HepG2 (cell line): ENCODE data around the gene TBC1D14. TPM values are rescaled to one million over a fixed set of nuclear protein-coding genes. Genes with fewer than 3 reads are reported as not detected.
A peak's percentile ranks its signal among the peaks of the same experiment; 100 is the strongest.

Experiments used
- ATAC-seq: fragments of 200-7000 bp; cut with Tn5 transposase; 3 replicates; pipeline ENCODE4 v1.9.1; 2020; ENCODE audit warnings: mild to moderate bottlenecking, moderate library complexity
- BruUV-seq: library from RNA; stranded (reverse); fragments of 400-500 nt; replicated peaks from 2 replicates; lab custom pipeline; 2021; lab: Mats Ljungman, UMichigan
- CTCF ChIA-PET: fragments of 300-600 bp; formaldehyde crosslinking; extraction: SDS; loops from one replicate; lab custom pipeline; 2021; ENCODE audit warnings: low total read pairs, inconsistent platforms, low intra/inter-chr PET ratio; lab: Yijun Ruan, JAX
- POLR2A ChIA-PET: fragments of 350-600 bp; sonication (Branson Sonifier 250); formaldehyde crosslinking; loops from one replicate; lab custom pipeline; 2020; ENCODE audit warnings: antibody characterized with exemption, inconsistent platforms; lab: Yijun Ruan, JAX
- DNase-seq: peaks from one replicate; pipeline ENCODE4 v3.0.0-alpha.2; 2015; ENCODE audit warnings: low spot score
- FAIRE-seq: peaks from 3 replicates; lab custom pipeline; 2011; peaks lifted over from hg19 to GRCh38; lab: Jason Lieb, UNC
- H2AFZ ChIP-seq: one replicate; pipeline ENCODE4 v1.6.1; 2011; ENCODE audit warnings: low read length, inconsistent platforms
- H3K27ac ChIP-seq: fragments of 300-600 bp; 3 replicates; pipeline ENCODE4 v1.8.0; 2011; ENCODE audit warnings: mixed run types, mild to moderate bottlenecking, mixed read lengths, low read length, inconsistent platforms; ENCODE audit not compliant: insufficient read depth; ENCODE audit errors: extremely low read length
- H3K27me3 ChIP-seq, 2 experiments: fragments of 200-600 bp in 1 of 2; 2 replicates in 1 of 2; 3 replicates in 1 of 2; pipeline versions ENCODE4 v1.6.0 to v1.8.0; 2011; ENCODE audit warnings: low read length in 2 of 2, mild to moderate bottlenecking in 2 of 2, moderate library complexity in 2 of 2, inconsistent platforms in 1 of 2; ENCODE audit not compliant: insufficient read depth in 2 of 2, control insufficient read depth in 1 of 2
- H3K36me3 ChIP-seq, 2 experiments: fragments of 200-600 bp in 1 of 2; replicated peaks in 1 of 2; 2 replicates in 1 of 2; 3 replicates in 1 of 2; pipeline versions ENCODE4 v1.5.1 to v1.8.0; 2011; ENCODE audit warnings: low read length in 2 of 2, inconsistent platforms in 1 of 2; ENCODE audit not compliant: insufficient read depth in 2 of 2, control insufficient read depth in 1 of 2
- H3K4me1 ChIP-seq: 2 replicates; pipeline ENCODE4 v1.5.1; 2012; ENCODE audit warnings: low read length, inconsistent platforms; ENCODE audit not compliant: insufficient read depth
- H3K4me2 ChIP-seq: 2 replicates; pipeline ENCODE4 v1.6.0; 2011; ENCODE audit warnings: low read depth, low read length, inconsistent platforms
- H3K4me3 ChIP-seq, 3 experiments: fragments of 200-600 bp in 1 of 3; sonication (generic), shearing (Covaris generic) in 1 of 3; replicated peaks in 1 of 3; 2 replicates each; pipeline ENCODE4 v1.5.1; 2011 to 2016; ENCODE audit warnings: low read length in 3 of 3, inconsistent platforms in 2 of 3, low read depth in 2 of 3, mild to moderate bottlenecking in 2 of 3, control low read depth in 1 of 3, mixed read lengths in 1 of 3; ENCODE audit not compliant: insufficient read depth in 1 of 3
- H3K79me2 ChIP-seq: one replicate; pipeline ENCODE4 v1.6.1; 2011; ENCODE audit warnings: low read length, inconsistent platforms; ENCODE audit not compliant: insufficient read depth
- H3K9ac ChIP-seq: 2 replicates; pipeline ENCODE4 v1.6.0; 2011; ENCODE audit warnings: mild to moderate bottlenecking, low read depth, low read length, inconsistent platforms; ENCODE audit not compliant: insufficient read depth
- H3K9me3 ChIP-seq: 2 replicates; pipeline ENCODE4 v1.5.1; 2012; ENCODE audit warnings: mild to moderate bottlenecking, low read length
- H4K20me1 ChIP-seq: 2 replicates; pipeline ENCODE4 v1.6.0; 2011; ENCODE audit warnings: inconsistent platforms, mild to moderate bottlenecking, low read length, moderate library complexity; ENCODE audit not compliant: insufficient read depth
- HDAC1 ChIP-seq: sonication (generic); formaldehyde crosslinking; IDR thresholded peaks from 2 replicates; pipeline ENCODE4 v1.5.1; 2020; ENCODE audit warnings: mild to moderate bottlenecking, missing genetic modification reagents
- KAT7 ChIP-seq: IDR thresholded peaks from 2 replicates; pipeline ENCODE4 v1.6.1; 2018; ENCODE audit warnings: borderline replicate concordance, missing compliant biosample characterization
- MYC ChIP-seq: sonication (generic); formaldehyde crosslinking; IDR thresholded peaks from 2 replicates; pipeline ENCODE4 v1.9.0; 2021; ENCODE audit warnings: missing genetic modification reagents, borderline replicate concordance
- NKX3-1 ChIP-seq: sonication (generic); formaldehyde crosslinking; IDR thresholded peaks from 2 replicates; pipeline ENCODE4 v1.5.0; 2020; ENCODE audit warnings: missing genetic modification reagents
- NRL ChIP-seq: sonication (generic); formaldehyde crosslinking; IDR thresholded peaks from 2 replicates; pipeline ENCODE4 v1.5.0; 2020; ENCODE audit warnings: missing genetic modification reagents, mild to moderate bottlenecking, moderate library complexity, borderline replicate concordance
- SRSF9 ChIP-seq: fragments of 200-400 bp; formaldehyde crosslinking; IDR thresholded peaks from 2 replicates; pipeline ENCODE4 v1.6.1; 2018; ENCODE audit warnings: borderline replicate concordance, mild to moderate bottlenecking, low read depth, low read length; ENCODE audit not compliant: insufficient read depth, poor library complexity, severe bottlenecking
- TARDBP ChIP-seq: sonication (generic); formaldehyde crosslinking; IDR thresholded peaks from 2 replicates; pipeline ENCODE4 v1.8.0; 2022; ENCODE audit warnings: mild to moderate bottlenecking, missing genetic modification reagents
- TMF1 ChIP-seq: sonication (generic); formaldehyde crosslinking; IDR thresholded peaks from 2 replicates; pipeline ENCODE4 v1.8.1; 2022; ENCODE audit warnings: low read depth, missing genetic modification reagents
- ZNF629 ChIP-seq: sonication (generic); formaldehyde crosslinking; conservative IDR thresholded peaks from 2 replicates; pipeline ENCODE4 v1.5.0; 2020; ENCODE audit warnings: missing genetic modification reagents
- ZNF768 ChIP-seq: sonication (generic); formaldehyde crosslinking; IDR thresholded peaks from 2 replicates; pipeline ENCODE4 v1.4.0; 2020; ENCODE audit warnings: missing genetic modification reagents
- WGBS: methylation state at CpG from one replicate; pipeline ENCODE4 v1.1.6; 2017; ENCODE audit warnings: low lambda C conversion rate; 5-methylcytosine and 5-hydroxymethylcytosine counted together
- in situ Hi-C: cut with HindIII; loops from 2 replicates; pipeline ENCODE4 v1.10.0; 2017; ENCODE audit warnings: low pct_unique_long_range_greater_than_20kb; ENCODE audit not compliant: extremely low pct_ligation_motif_present
- intact Hi-C: fragments of 100-400 bp; cut with micrococcal nuclease; formaldehyde crosslinking; loops from one replicate; pipeline ENCODE4 v1.10.0; 2022; ENCODE audit not compliant: unreplicated experiment
- polyA plus RNA-seq, 8 experiments: library from polyadenylated mRNA; depleted of rRNA in 3 of 8; stranded (reverse) in 7 of 8; unstranded in 1 of 8; fragments of >200 nt; fragmentation: Illumina TruSeq in 4 of 8; extraction: Trizol in 4 of 8; gene quantifications; 2 replicates each; pipeline versions ENCODE4 v1.2.1 to v1.2.3, GENCODE V29; 2011 to 2016; ENCODE audit warnings: low read depth in 4 of 8, missing spikeins in 1 of 8, mixed read lengths in 1 of 8; ENCODE audit not compliant: insufficient read depth in 1 of 8
- total RNA-seq, 5 experiments: library from RNA; depleted of rRNA; stranded (reverse); fragments of >200 nt; fragmentation: Illumina TruSeq; extraction: Trizol; gene quantifications; 2 replicates each; pipeline ENCODE4 v1.2.3, GENCODE V29; 2016; ENCODE audit warnings: low read depth in 1 of 5
- TF ChIP-seq, protein P1 (sequence below): sonication (generic); formaldehyde crosslinking; IDR thresholded peaks from 2 replicates; pipeline ENCODE4 v1.5.1; 2020; ENCODE audit warnings: mild to moderate bottlenecking, missing genetic modification reagents, moderate library complexity
- TF ChIP-seq, protein P2 (sequence below), 2 experiments: sonication (generic) in 1 of 2; formaldehyde crosslinking in 1 of 2; IDR thresholded peaks; 2 replicates each; pipeline versions ENCODE4 v1.4.0 to v1.6.1; 2016 to 2020; ENCODE audit warnings: borderline replicate concordance in 1 of 2, low read depth in 1 of 2, mild to moderate bottlenecking in 1 of 2, missing genetic modification reagents in 1 of 2

Gene TBC1D14
- total and polyA plus RNA-seq, 2 of the 13 experiments (the other 11 are each of a cell fraction or from before 2014, with no cell fraction given) = 29.5 to 46.5 TPM

GRCh38 chr4:6929339-6929811 lies 19.7 kb downstream of the TBC1D14 start:
- Histone ChIP-seq H3K79me2 (peaks cover 84% of the 10 kb centered on the region), H3K4me3 (peak overlapping the region; percentile 0 to 61 (median 41); a peak in 4 of 6 replicates), H3K4me2 (peak overlapping the region; percentile 82), H3K27ac (peak overlapping the region; percentile 62), H3K27me3 (no peaks in the 10 kb centered on the region), H3K9ac (peak overlapping the region; percentile 38), H2AFZ (no peak overlapping the region), H3K36me3 (peaks cover 14 to 32% of the 10 kb centered on the region in 2 experiments; a peak in 4 of 5 replicates), H3K4me1 (peaks cover 97% of the 10 kb centered on the region), H3K9me3 (no peaks in the 10 kb centered on the region), H4K20me1 (peaks cover 44% of the 10 kb centered on the region)
- ATAC-seq = peak; percentile 4; the same call in 2 of the 3 replicates
- intact Hi-C loops (loop anchor here (5.0 kb wide), 2 partner anchors 37 to 43 kb away; no protein-coding TSS in a partner anchor), in situ Hi-C loops (no loop called here)
- no peak for TF ChIP-seq ZNF629 (CRISPR knock-in tag)
- peak; percentile 15; the same call in 1 of the 2 replicates for TF ChIP-seq TARDBP (CRISPR knock-in tag)
- TF ChIP-seq, protein P1, sequence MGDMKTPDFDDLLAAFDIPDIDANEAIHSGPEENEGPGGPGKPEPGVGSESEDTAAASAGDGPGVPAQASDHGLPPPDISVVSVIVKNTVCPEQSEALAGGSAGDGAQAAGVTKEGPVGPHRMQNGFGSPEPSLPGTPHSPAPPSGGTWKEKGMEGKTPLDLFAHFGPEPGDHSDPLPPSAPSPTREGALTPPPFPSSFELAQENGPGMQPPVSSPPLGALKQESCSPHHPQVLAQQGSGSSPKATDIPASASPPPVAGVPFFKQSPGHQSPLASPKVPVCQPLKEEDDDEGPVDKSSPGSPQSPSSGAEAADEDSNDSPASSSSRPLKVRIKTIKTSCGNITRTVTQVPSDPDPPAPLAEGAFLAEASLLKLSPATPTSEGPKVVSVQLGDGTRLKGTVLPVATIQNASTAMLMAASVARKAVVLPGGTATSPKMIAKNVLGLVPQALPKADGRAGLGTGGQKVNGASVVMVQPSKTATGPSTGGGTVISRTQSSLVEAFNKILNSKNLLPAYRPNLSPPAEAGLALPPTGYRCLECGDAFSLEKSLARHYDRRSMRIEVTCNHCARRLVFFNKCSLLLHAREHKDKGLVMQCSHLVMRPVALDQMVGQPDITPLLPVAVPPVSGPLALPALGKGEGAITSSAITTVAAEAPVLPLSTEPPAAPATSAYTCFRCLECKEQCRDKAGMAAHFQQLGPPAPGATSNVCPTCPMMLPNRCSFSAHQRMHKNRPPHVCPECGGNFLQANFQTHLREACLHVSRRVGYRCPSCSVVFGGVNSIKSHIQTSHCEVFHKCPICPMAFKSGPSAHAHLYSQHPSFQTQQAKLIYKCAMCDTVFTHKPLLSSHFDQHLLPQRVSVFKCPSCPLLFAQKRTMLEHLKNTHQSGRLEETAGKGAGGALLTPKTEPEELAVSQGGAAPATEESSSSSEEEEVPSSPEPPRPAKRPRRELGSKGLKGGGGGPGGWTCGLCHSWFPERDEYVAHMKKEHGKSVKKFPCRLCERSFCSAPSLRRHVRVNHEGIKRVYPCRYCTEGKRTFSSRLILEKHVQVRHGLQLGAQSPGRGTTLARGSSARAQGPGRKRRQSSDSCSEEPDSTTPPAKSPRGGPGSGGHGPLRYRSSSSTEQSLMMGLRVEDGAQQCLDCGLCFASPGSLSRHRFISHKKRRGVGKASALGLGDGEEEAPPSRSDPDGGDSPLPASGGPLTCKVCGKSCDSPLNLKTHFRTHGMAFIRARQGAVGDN (CRISPR knock-in tag) = peak; percentile 49
- TF ChIP-seq, protein P2, sequence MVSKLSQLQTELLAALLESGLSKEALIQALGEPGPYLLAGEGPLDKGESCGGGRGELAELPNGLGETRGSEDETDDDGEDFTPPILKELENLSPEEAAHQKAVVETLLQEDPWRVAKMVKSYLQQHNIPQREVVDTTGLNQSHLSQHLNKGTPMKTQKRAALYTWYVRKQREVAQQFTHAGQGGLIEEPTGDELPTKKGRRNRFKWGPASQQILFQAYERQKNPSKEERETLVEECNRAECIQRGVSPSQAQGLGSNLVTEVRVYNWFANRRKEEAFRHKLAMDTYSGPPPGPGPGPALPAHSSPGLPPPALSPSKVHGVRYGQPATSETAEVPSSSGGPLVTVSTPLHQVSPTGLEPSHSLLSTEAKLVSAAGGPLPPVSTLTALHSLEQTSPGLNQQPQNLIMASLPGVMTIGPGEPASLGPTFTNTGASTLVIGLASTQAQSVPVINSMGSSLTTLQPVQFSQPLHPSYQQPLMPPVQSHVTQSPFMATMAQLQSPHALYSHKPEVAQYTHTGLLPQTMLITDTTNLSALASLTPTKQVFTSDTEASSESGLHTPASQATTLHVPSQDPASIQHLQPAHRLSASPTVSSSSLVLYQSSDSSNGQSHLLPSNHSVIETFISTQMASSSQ (IDR thresholded peaks at IDR 0.05; ENCODE audit: low read depth) = no peak
- TF ChIP-seq, protein P2 (CRISPR knock-in tag; IDR thresholded peaks at IDR 0.05; ENCODE audit: borderline replicate concordance) = no peak
- TF ChIP-seq ZNF768 = peak; percentile 27; the same call in 1 of the 2 replicates
- TF ChIP-seq MYC (CRISPR knock-in tag) = peak; percentile 23; the same call in 1 of the 2 replicates
- TF ChIP-seq NKX3-1 (CRISPR knock-in tag) = no peak
- TF ChIP-seq TMF1 (CRISPR knock-in tag) = peak; percentile 37; the same call in 1 of the 2 replicates
- no peak for TF ChIP-seq HDAC1 (CRISPR knock-in tag)
- 0 out of 2 replicates have a peak, but pooled peaks have one; percentile 56 for TF ChIP-seq NRL
- no peak for TF ChIP-seq SRSF9
- TF ChIP-seq KAT7 = peak; percentile 39; the same call in 1 of the 2 replicates
- ChIA-PET CTCF (no interaction called here), POLR2A (interaction anchor here (0.8 to 2.0 kb wide), 11 partner anchors 9 to 161 kb away, joined by 3 to 32 read pairs (median 5); partner anchors contain the start of gene TBC1D14)
- no TSS peak for BruUV-seq
- DNase-seq = no peak
- FAIRE-seq = no peak
- 23% methylated on average over 9 of the region's 9 CpGs for WGBS
